HFF-Myc (cell line): ENCODE results near the gene PCDHGC3.
A peak's percentile ranks its signal among the peaks of the same experiment; 100 is the strongest.

ENCODE experiments used
- DNase-seq: peaks from one replicate; pipeline ENCODE4 v3.0.0-alpha.2; 2011; ENCODE audit warnings: low read depth; ENCODE audit errors: extremely low read depth
- H3K4me3 ChIP-seq: replicated peaks from 2 replicates; pipeline ENCODE4 v1.5.1; 2011; ENCODE audit warnings: low read depth, mild to moderate bottlenecking, control low read depth, low read length
- CTCF ChIP-seq: IDR thresholded peaks from 2 replicates; pipeline ENCODE4 v1.5.1; 2012; ENCODE audit warnings: mild to moderate bottlenecking, low read depth, low read length, control low read depth; ENCODE audit errors: missing control alignments

The PCDHGC3 gene

GRCh38 chr5:141522301-141522700 is 46.5 kb downstream of the PCDHGC3 start:
- H3K4me3 ChIP-seq = no peak overlapping the region
- DNase-seq = no peak
- no peak for TF ChIP-seq CTCF

GRCh38 chr5:141523991-141524390 is 48.2 kb downstream of the PCDHGC3 start:
- no peak overlapping the region for H3K4me3 ChIP-seq

GRCh38 chr5:141524604-141525597 is 49.1 kb downstream of the PCDHGC3 start:
- TF ChIP-seq CTCF = peak; percentile 99
- peak; percentile 98 for DNase-seq
- peak overlapping the region; percentile 4; the same call in 1 of the 2 replicates for H3K4me3 ChIP-seq

More at GRCh38 chr5:141523991-141524390, 48.2 kb downstream of the PCDHGC3 start:
- DNase-seq = no peak
- no peak for TF ChIP-seq CTCF

GRCh38 chr5:141525653-141526052 is 49.9 kb downstream of the PCDHGC3 start:
- no peak overlapping the region; the same call in 1 of the 2 replicates for H3K4me3 ChIP-seq
- TF ChIP-seq CTCF = no peak
- DNase-seq = no peak

GRCh38 chr5:141527426-141527825 is 51.7 kb downstream of the PCDHGC3 start:
- TF ChIP-seq CTCF = no peak
- DNase-seq = no peak
- no peak overlapping the region for H3K4me3 ChIP-seq
